T-helper 17 cell (primary cell): ENCODE data around the gene PIEZO2. TPM values are rescaled to one million over a fixed set of nuclear protein-coding genes. Genes with fewer than 3 reads are reported as not detected.
"Not testable (repeated sequence)": the region's sequence is repeated elsewhere in the genome, so short reads cannot be mapped to it uniquely, and the experiment has no call there.

Source experiments
- ATAC-seq: fragments of 150-1000 bp; cut with Tn5 transposase; 2 replicates; pipeline ENCODE4 v1.10.0; 2021; ENCODE audit warnings: mild to moderate bottlenecking, moderate library complexity
- DNase-seq, 3 donors: peaks; one replicate each; pipeline versions ENCODE4 v3.0.0 to v3.0.0-alpha.2; 2020 to 2021
- H3K9me3 ChIP-seq: one replicate; pipeline ENCODE4 v1.7.0; 2013; ENCODE audit warnings: low read length, mild to moderate bottlenecking; ENCODE audit not compliant: control insufficient read depth, poor library complexity, severe bottlenecking
- H3K27ac Mint-ChIP-seq: one replicate; pipeline ENCODE4 v1.8.0; 2022; ENCODE audit warnings: mild to moderate bottlenecking, moderate library complexity, mixed read lengths
- H3K27me3 Mint-ChIP-seq: one replicate; pipeline ENCODE4 v1.8.0; 2022; ENCODE audit warnings: mixed read lengths
- H3K36me3 Mint-ChIP-seq: one replicate; pipeline ENCODE4 v1.8.0; 2022; ENCODE audit warnings: low read depth, mixed read lengths
- H3K4me1 Mint-ChIP-seq: one replicate; pipeline ENCODE4 v1.8.0; 2022; ENCODE audit warnings: mild to moderate bottlenecking, mixed read lengths
- H3K4me3 Mint-ChIP-seq: one replicate; pipeline ENCODE4 v1.8.0; 2022; ENCODE audit warnings: mild to moderate bottlenecking, moderate library complexity, mixed read lengths
- total RNA-seq, 4 donors: library from RNA in 2 of 4; stranded (reverse) in 2 of 4; gene quantifications; one replicate each; pipeline ENCODE4 v1.2.3 and lab custom pipeline; 2022 to 2026

The PIEZO2 gene
- total RNA-seq, 2 donors from 2014 or later, result not detected

- ATAC-seq (no peak), DNase-seq (no peak)
- H3K36me3 Mint-ChIP-seq, result no peaks in the 10 kb centered on the region
- H3K27me3 Mint-ChIP-seq, result peaks cover 46% of the 10 kb centered on the region
- H3K27ac Mint-ChIP-seq, result no peak overlapping the region
- H3K4me1 Mint-ChIP-seq, result peaks cover 4% of the 10 kb centered on the region
- no peaks in the 10 kb centered on the region for H3K9me3 ChIP-seq
- no peak overlapping the region for H3K4me3 Mint-ChIP-seq
Observed at GRCh38 chr18:11146238-11146946, 3.0 kb downstream of the PIEZO2 start.

- ATAC-seq (no peak), DNase-seq (no peak)
- no peak overlapping the region for H3K4me3 Mint-ChIP-seq
- H3K9me3 ChIP-seq, result no peaks in the 10 kb centered on the region
- H3K4me1 Mint-ChIP-seq, result peaks cover 4% of the 10 kb centered on the region
- H3K36me3 Mint-ChIP-seq, result no peaks in the 10 kb centered on the region
- peaks cover 43% of the 10 kb centered on the region for H3K27me3 Mint-ChIP-seq
- H3K27ac Mint-ChIP-seq, result no peak overlapping the region
Observed at GRCh38 chr18:11145413-11146191, 3.8 kb downstream of the PIEZO2 start.

GRCh38 chr18:11137400-11137799 lies 12.0 kb downstream of the PIEZO2 start:
- Mint-ChIP-seq H3K4me3 (no peak overlapping the region), H3K27ac (no peak overlapping the region), H3K27me3 (peaks cover 5% of the 10 kb centered on the region), H3K4me1 (no peaks in the 10 kb centered on the region), H3K36me3 (no peaks in the 10 kb centered on the region)
- no peak for DNase-seq
- ATAC-seq, result no peak
- no peaks in the 10 kb centered on the region for H3K9me3 ChIP-seq

GRCh38 chr18:11136241-11136640 lies 13.1 kb downstream of the PIEZO2 start:
- no peaks in the 10 kb centered on the region for H3K9me3 ChIP-seq
- ATAC-seq, result no peak
- Mint-ChIP-seq H3K4me3 (no peak overlapping the region), H3K27ac (no peak overlapping the region), H3K4me1 (no peaks in the 10 kb centered on the region), H3K27me3 (peaks cover 1% of the 10 kb centered on the region), H3K36me3 (no peaks in the 10 kb centered on the region)
- DNase-seq, result no peak

- Mint-ChIP-seq H3K27me3 (no peaks in the 10 kb centered on the region), H3K27ac (no peak overlapping the region), H3K4me1 (no peaks in the 10 kb centered on the region), H3K4me3 (no peak overlapping the region), H3K36me3 (no peaks in the 10 kb centered on the region)
- no peaks in the 10 kb centered on the region for H3K9me3 ChIP-seq
- no peak for ATAC-seq
- DNase-seq, result no peak
Observed at GRCh38 chr18:11134940-11135339, 14.4 kb downstream of the PIEZO2 start.

GRCh38 chr18:11129059-11129458 lies 20.3 kb downstream of the PIEZO2 start:
- ATAC-seq, H3K4me3 Mint-ChIP-seq, H3K4me1 Mint-ChIP-seq, H3K36me3 Mint-ChIP-seq, H3K9me3 ChIP-seq, H3K27me3 Mint-ChIP-seq, DNase-seq, H3K27ac Mint-ChIP-seq: not testable (repeated sequence)

- ATAC-seq (no peak), DNase-seq (no peak)
- Mint-ChIP-seq H3K27me3 (no peaks in the 10 kb centered on the region), H3K27ac (no peak overlapping the region), H3K4me3 (no peak overlapping the region), H3K36me3 (no peaks in the 10 kb centered on the region), H3K4me1 (no peaks in the 10 kb centered on the region)
- H3K9me3 ChIP-seq, result no peaks in the 10 kb centered on the region
Observed at GRCh38 chr18:11125492-11126315, 23.7 kb downstream of the PIEZO2 start.

GRCh38 chr18:11124054-11124453 lies 25.3 kb downstream of the PIEZO2 start:
- no peak for DNase-seq
- H3K27ac Mint-ChIP-seq, result no peak overlapping the region
- H3K4me3 Mint-ChIP-seq, result no peak overlapping the region
- no peaks in the 10 kb centered on the region for H3K27me3 Mint-ChIP-seq
- H3K9me3 ChIP-seq, result no peaks in the 10 kb centered on the region
- H3K36me3 Mint-ChIP-seq, result no peaks in the 10 kb centered on the region
- H3K4me1 Mint-ChIP-seq, result peaks cover 3% of the 10 kb centered on the region
- ATAC-seq, result no peak

- H3K4me1 Mint-ChIP-seq, result peaks cover 3% of the 10 kb centered on the region
- H3K9me3 ChIP-seq, result no peaks in the 10 kb centered on the region
- no peak overlapping the region for H3K27ac Mint-ChIP-seq
- no peak for ATAC-seq
- no peak for DNase-seq
- no peak overlapping the region for H3K4me3 Mint-ChIP-seq
- H3K27me3 Mint-ChIP-seq, result no peaks in the 10 kb centered on the region
- no peaks in the 10 kb centered on the region for H3K36me3 Mint-ChIP-seq
Observed at GRCh38 chr18:11121443-11121849, 27.9 kb downstream of the PIEZO2 start.

- no peak for DNase-seq
- no peak for ATAC-seq
- no peaks in the 10 kb centered on the region for H3K9me3 ChIP-seq
- Mint-ChIP-seq H3K27me3 (no peaks in the 10 kb centered on the region), H3K27ac (no peak overlapping the region), H3K4me3 (no peak overlapping the region), H3K36me3 (no peaks in the 10 kb centered on the region), H3K4me1 (peaks cover 3% of the 10 kb centered on the region)
Observed at GRCh38 chr18:11119959-11120587, 29.3 kb downstream of the PIEZO2 start.

- Mint-ChIP-seq H3K4me3 (no peak overlapping the region), H3K27me3 (no peaks in the 10 kb centered on the region), H3K4me1 (peaks cover 3% of the 10 kb centered on the region), H3K27ac (no peak overlapping the region), H3K36me3 (no peaks in the 10 kb centered on the region)
- ATAC-seq (no peak), DNase-seq (no peak)
- H3K9me3 ChIP-seq, result no peaks in the 10 kb centered on the region
Observed at GRCh38 chr18:11119550-11119949, 29.8 kb downstream of the PIEZO2 start.

- Mint-ChIP-seq H3K27me3 (peaks cover 7% of the 10 kb centered on the region), H3K36me3 (no peaks in the 10 kb centered on the region), H3K27ac (no peak overlapping the region), H3K4me1 (peaks cover 3% of the 10 kb centered on the region), H3K4me3 (no peak overlapping the region)
- DNase-seq (no peak), ATAC-seq (no peak)
- H3K9me3 ChIP-seq, result no peaks in the 10 kb centered on the region
Observed at GRCh38 chr18:11118051-11118766, 31.2 kb downstream of the PIEZO2 start.
